ENCODE measurements around the gene CACNA1H. TPM values are rescaled to one million over a fixed set of nuclear protein-coding genes. Genes with fewer than 3 reads are reported as not detected.

Gene CACNA1H
- polyA plus RNA-seq, 1 donor from 2014 or later = not detected

GRCh38 chr16:1144476-1145382 is 8.2 kb upstream of the CACNA1H start:
- peaks cover 9% of the 10 kb centered on the region for H3K27me3 Mint-ChIP-seq
- H3K36me3 Mint-ChIP-seq = no peaks in the 10 kb centered on the region
- no peak overlapping the region for H3K27ac Mint-ChIP-seq
- peaks cover 0 to 1% (median 0%) of the 10 kb centered on the region in 3 donors for H3K9me3 Mint-ChIP-seq
- H3K4me1 Mint-ChIP-seq = peaks cover 0 to 3% (median 0%) of the 10 kb centered on the region in 3 donors
- no peak overlapping the region for H3K4me3 Mint-ChIP-seq

- no peaks in the 10 kb centered on the region for H3K4me1 Mint-ChIP-seq
- H3K4me3 Mint-ChIP-seq = no peak overlapping the region
- no peak overlapping the region for H3K27ac Mint-ChIP-seq
These were observed 7.4 kb upstream of the CACNA1H start for GRCh38 chr16:1145383-1146100.

GRCh38 chr16:1146409-1146808 is 6.5 kb upstream of the CACNA1H start:
- Mint-ChIP-seq H3K4me1 (no peaks in the 10 kb centered on the region), H3K9me3 (peaks cover 0 to 1% (median 0%) of the 10 kb centered on the region in 3 donors), H3K36me3 (no peaks in the 10 kb centered on the region), H3K27ac (no peak overlapping the region), H3K4me3 (no peak overlapping the region), H3K27me3 (peaks cover 5% of the 10 kb centered on the region)

More at GRCh38 chr16:1145383-1146100, 7.4 kb upstream of the CACNA1H start:
- Mint-ChIP-seq H3K36me3 (no peaks in the 10 kb centered on the region), H3K9me3 (peaks cover 0 to 1% (median 0%) of the 10 kb centered on the region in 3 donors), H3K27me3 (peaks cover 2% of the 10 kb centered on the region)

- Mint-ChIP-seq H3K27ac (no peak overlapping the region), H3K9me3 (peaks cover 0 to 1% (median 0%) of the 10 kb centered on the region in 3 donors), H3K36me3 (no peaks in the 10 kb centered on the region), H3K4me3 (no peak overlapping the region), H3K27me3 (peaks cover 5% of the 10 kb centered on the region), H3K4me1 (no peaks in the 10 kb centered on the region)
These were observed 5.9 kb upstream of the CACNA1H start for GRCh38 chr16:1147027-1147426.

- Mint-ChIP-seq H3K4me3 (no peak overlapping the region), H3K9me3 (peaks cover 0 to 1% (median 0%) of the 10 kb centered on the region in 3 donors), H3K27me3 (peaks cover 4% of the 10 kb centered on the region), H3K4me1 (no peaks in the 10 kb centered on the region), H3K27ac (peak overlapping the region in 1 of 3 donors; percentile 76), H3K36me3 (no peaks in the 10 kb centered on the region)
These were observed 3.7 kb upstream of the CACNA1H start for GRCh38 chr16:1149101-1149636.

GRCh38 chr16:1150511-1150982 is 2.4 kb upstream of the CACNA1H start:
- H3K27ac Mint-ChIP-seq = no peak overlapping the region

GRCh38 chr16:1151424-1152122 is 1.3 kb upstream of the CACNA1H start:
- no peaks in the 10 kb centered on the region for H3K4me1 Mint-ChIP-seq
- H3K27me3 Mint-ChIP-seq = peaks cover 21% of the 10 kb centered on the region

More at GRCh38 chr16:1150511-1150982, 2.4 kb upstream of the CACNA1H start:
- Mint-ChIP-seq H3K4me1 (no peaks in the 10 kb centered on the region), H3K36me3 (no peaks in the 10 kb centered on the region), H3K4me3 (peak overlapping the region in 2 of 4 donors; percentile 51 to 72), H3K27me3 (peaks cover 11% of the 10 kb centered on the region), H3K9me3 (peaks cover 0 to 1% (median 0%) of the 10 kb centered on the region in 3 donors)

GRCh38 chr16:1152123-1152638 is 725 bp upstream of the CACNA1H start:
- no peak overlapping the region for H3K27ac Mint-ChIP-seq
- no peaks in the 10 kb centered on the region for H3K9me3 Mint-ChIP-seq
- no peaks in the 10 kb centered on the region for H3K36me3 Mint-ChIP-seq
- peak overlapping the region in 1 of 4 donors; percentile 67 for H3K4me3 Mint-ChIP-seq
- no peaks in the 10 kb centered on the region for H3K4me1 Mint-ChIP-seq
- H3K27me3 Mint-ChIP-seq = peaks cover 21% of the 10 kb centered on the region

More at GRCh38 chr16:1151424-1152122, 1.3 kb upstream of the CACNA1H start:
- Mint-ChIP-seq H3K27ac (no peak overlapping the region), H3K9me3 (peaks cover 0 to 1% (median 0%) of the 10 kb centered on the region in 3 donors), H3K36me3 (no peaks in the 10 kb centered on the region), H3K4me3 (peak overlapping the region in 3 of 4 donors; percentile 50 to 76 (median 51))

GRCh38 chr16:1153480-1154160 is 714 bp downstream of the CACNA1H start:
- peaks cover 21% of the 10 kb centered on the region for H3K27me3 Mint-ChIP-seq
- no peak overlapping the region for H3K4me3 Mint-ChIP-seq
- H3K4me1 Mint-ChIP-seq = no peaks in the 10 kb centered on the region
- no peaks in the 10 kb centered on the region for H3K9me3 Mint-ChIP-seq
- H3K36me3 Mint-ChIP-seq = no peaks in the 10 kb centered on the region
- H3K27ac Mint-ChIP-seq = no peak overlapping the region

- Mint-ChIP-seq H3K27me3 (peaks cover 21% of the 10 kb centered on the region), H3K36me3 (no peaks in the 10 kb centered on the region), H3K4me3 (peak overlapping the region in 2 of 4 donors; percentile 25 to 47), H3K4me1 (no peaks in the 10 kb centered on the region), H3K27ac (no peak overlapping the region), H3K9me3 (no peaks in the 10 kb centered on the region)
These were observed 1.5 kb downstream of the CACNA1H start for GRCh38 chr16:1154291-1154886.

GRCh38 chr16:1154887-1155331 is 2.0 kb downstream of the CACNA1H start:
- Mint-ChIP-seq H3K4me1 (no peaks in the 10 kb centered on the region), H3K4me3 (no peak overlapping the region), H3K27ac (no peak overlapping the region), H3K27me3 (peaks cover 23% of the 10 kb centered on the region), H3K9me3 (no peaks in the 10 kb centered on the region), H3K36me3 (no peaks in the 10 kb centered on the region)

GRCh38 chr16:1155353-1156054 is 2.6 kb downstream of the CACNA1H start:
- Mint-ChIP-seq H3K4me1 (no peaks in the 10 kb centered on the region), H3K4me3 (no peak overlapping the region), H3K27me3 (peaks cover 25% of the 10 kb centered on the region), H3K9me3 (no peaks in the 10 kb centered on the region), H3K36me3 (no peaks in the 10 kb centered on the region), H3K27ac (peak overlapping the region in 1 of 3 donors; percentile 48)
